GM12872 (cell line): Measurements from ENCODE around the gene PTPN3.
A peak's percentile ranks its signal among the peaks of the same experiment; 100 is the strongest.

Experiments
- CTCF ChIP-seq: IDR thresholded peaks from 3 replicates; pipeline ENCODE4 v1.5.1; 2011; ENCODE audit warnings: low read depth, mild to moderate bottlenecking, low read length, moderate library complexity; ENCODE audit not compliant: insufficient read depth

The PTPN3 gene

GRCh38 chr9:109454601-109455155, 43.4 kb downstream of the PTPN3 start:
- TF ChIP-seq CTCF: no peak

- TF ChIP-seq CTCF: no peak
These were observed 44.1 kb downstream of the PTPN3 start for GRCh38 chr9:109454041-109454440.

- TF ChIP-seq CTCF: no peak
These were observed 44.8 kb downstream of the PTPN3 start for GRCh38 chr9:109453210-109453842.

GRCh38 chr9:109452761-109453160, 45.3 kb downstream of the PTPN3 start:
- TF ChIP-seq CTCF: no peak

- TF ChIP-seq CTCF: peak; percentile 24; the same call in 1 of the 3 replicates
These were observed 46.6 kb downstream of the PTPN3 start for GRCh38 chr9:109451311-109452025.

GRCh38 chr9:109450346-109450745, 47.8 kb downstream of the PTPN3 start:
- no peak for TF ChIP-seq CTCF

- TF ChIP-seq CTCF: no peak
These were observed 48.9 kb downstream of the PTPN3 start for GRCh38 chr9:109449036-109449798.
